Fibroblast of pulmonary artery (primary cell): ENCODE data around the gene PLAC8.
A peak's percentile ranks its signal among the peaks of the same experiment; 100 is the strongest.
"Not testable (repeated sequence)": the region's sequence is repeated elsewhere in the genome, so short reads cannot be mapped to it uniquely, and the experiment has no call there.

Experiments used
- DNase-seq: peaks from one replicate; pipeline ENCODE4 v3.0.0-alpha.2; 2010; ENCODE audit warnings: low read depth
- H3K4me3 ChIP-seq: replicated peaks from 2 replicates; pipeline ENCODE4 v1.5.1; 2011; ENCODE audit warnings: low read depth, mild to moderate bottlenecking, control low read depth, low read length, moderate library complexity
- TF ChIP-seq, protein P1 (sequence below): IDR thresholded peaks from 2 replicates; pipeline ENCODE4 v1.5.1; 2011; ENCODE audit warnings: mild to moderate bottlenecking, control low read depth, low read length, inconsistent platforms; ENCODE audit errors: missing control alignments

PLAC8 gene

DNA sequence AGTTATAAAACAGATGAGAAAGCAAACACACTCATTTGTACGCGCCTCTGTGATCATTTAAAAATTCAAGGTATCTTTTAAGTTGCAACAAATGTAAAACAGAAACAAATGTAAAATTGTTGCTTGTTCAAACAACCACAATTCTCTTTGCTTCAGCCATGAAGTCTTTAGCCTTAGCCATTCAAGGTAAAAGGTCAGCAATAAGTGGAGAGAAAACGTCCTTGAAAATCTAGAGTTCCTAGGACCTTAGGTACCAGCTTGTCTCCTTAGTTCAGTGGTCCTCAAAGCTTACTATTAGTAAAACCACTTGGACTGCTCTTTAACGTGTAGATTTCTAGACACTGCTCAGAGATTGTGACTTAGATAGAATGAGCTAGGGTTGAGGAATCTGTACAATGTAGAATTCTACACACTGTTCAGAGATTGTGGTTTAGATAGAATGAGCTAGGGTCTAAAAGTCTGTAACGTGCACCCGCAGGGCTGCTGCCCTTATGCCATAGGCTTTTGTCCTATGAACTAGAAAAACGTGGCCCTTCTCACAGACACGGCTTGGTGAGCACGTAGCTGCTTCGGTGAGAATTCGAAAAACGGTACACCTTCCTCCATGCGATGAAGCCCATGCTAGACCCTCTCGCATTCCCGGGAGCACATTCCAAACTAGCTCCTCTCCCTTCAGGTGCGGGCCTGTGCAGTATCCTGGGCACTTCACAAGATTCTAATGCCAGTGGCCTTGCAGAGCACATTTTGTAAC, 1.7 kb downstream of the PLAC8 start:
- no peak for DNase-seq
- H3K4me3 ChIP-seq = no peak overlapping the region
- TF ChIP-seq, protein P1, sequence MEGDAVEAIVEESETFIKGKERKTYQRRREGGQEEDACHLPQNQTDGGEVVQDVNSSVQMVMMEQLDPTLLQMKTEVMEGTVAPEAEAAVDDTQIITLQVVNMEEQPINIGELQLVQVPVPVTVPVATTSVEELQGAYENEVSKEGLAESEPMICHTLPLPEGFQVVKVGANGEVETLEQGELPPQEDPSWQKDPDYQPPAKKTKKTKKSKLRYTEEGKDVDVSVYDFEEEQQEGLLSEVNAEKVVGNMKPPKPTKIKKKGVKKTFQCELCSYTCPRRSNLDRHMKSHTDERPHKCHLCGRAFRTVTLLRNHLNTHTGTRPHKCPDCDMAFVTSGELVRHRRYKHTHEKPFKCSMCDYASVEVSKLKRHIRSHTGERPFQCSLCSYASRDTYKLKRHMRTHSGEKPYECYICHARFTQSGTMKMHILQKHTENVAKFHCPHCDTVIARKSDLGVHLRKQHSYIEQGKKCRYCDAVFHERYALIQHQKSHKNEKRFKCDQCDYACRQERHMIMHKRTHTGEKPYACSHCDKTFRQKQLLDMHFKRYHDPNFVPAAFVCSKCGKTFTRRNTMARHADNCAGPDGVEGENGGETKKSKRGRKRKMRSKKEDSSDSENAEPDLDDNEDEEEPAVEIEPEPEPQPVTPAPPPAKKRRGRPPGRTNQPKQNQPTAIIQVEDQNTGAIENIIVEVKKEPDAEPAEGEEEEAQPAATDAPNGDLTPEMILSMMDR = no peak

DNA sequence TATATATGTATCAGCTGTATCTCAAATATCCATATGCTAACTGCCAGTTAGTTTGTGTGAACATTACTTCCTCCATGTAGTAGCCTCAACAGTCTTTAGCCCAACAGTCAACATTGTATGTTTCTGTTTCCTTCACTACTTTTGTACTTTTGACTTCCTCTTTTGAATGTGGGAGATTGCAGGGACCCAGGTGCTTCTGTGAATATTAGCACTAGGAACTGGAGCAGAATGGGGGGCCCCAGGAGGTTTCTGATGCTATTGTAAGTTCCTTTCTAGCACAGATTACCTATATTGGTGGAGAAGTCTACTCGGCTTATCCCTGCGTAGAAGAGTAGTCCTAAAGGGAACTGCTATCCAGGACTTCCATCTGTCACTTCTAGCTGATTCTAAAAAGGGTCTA, 2.3 kb downstream of the PLAC8 start:
- no peak overlapping the region for H3K4me3 ChIP-seq
- no peak for DNase-seq
- TF ChIP-seq, protein P1 = no peak

DNA sequence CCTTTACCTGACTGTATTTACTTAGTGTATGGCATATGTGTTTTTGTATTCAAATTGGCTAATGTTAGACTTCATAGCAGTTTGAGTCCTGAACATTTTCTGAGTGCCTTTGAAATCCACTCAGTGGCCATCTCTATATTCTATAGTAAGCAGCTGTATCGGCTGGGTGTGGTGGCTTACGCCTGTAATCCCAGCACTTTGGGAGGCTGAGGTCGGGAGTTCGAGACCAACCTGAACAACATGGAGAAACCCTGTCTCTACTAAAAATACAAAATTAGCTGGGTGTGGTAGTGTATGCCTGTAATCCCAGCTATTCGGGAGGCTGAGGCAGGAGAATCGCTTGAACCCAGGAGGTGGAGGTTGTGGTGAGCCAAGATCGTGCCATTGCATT, 2.8 kb downstream of the PLAC8 start:
- not testable (repeated sequence) for DNase-seq, H3K4me3 ChIP-seq

DNA sequence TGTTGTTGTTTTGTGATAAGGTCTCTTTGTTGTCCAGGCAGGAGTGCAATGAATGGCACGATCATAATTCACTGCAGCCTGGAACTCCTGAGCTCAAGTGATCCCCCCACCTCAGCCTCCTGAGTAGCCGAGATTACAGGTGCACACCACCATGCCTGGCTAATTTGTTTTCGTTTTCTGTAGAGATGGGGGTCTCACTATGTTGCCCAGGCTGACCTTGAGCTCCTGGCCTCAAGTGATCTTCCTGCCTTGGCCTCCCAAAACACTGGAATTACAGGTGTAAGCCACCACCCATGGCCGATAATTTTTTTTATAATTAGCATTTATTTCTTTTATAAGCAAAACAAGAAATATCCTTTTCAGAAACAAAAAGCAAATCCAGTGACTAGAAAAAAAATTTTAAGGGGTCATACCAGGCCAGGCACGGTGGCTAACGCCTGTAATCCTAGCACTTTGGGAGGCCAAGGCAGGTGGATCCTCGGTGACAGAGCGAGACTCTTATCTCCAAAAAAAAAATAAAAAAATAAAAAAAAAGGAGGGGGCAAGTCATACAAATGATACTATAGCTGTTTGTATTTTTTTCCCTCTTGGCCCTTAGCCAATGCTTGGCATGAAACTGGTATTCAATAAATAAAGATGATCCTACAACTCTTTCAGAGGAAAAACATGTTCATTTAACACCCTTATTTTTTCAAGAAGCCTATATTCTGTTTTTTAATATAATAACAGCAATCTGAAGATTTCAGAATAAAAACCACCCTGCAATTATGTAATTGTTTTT, 3.4 kb downstream of the PLAC8 start:
- no peak for DNase-seq
- H3K4me3 ChIP-seq = no peak overlapping the region
- TF ChIP-seq, protein P1 = no peak

DNA sequence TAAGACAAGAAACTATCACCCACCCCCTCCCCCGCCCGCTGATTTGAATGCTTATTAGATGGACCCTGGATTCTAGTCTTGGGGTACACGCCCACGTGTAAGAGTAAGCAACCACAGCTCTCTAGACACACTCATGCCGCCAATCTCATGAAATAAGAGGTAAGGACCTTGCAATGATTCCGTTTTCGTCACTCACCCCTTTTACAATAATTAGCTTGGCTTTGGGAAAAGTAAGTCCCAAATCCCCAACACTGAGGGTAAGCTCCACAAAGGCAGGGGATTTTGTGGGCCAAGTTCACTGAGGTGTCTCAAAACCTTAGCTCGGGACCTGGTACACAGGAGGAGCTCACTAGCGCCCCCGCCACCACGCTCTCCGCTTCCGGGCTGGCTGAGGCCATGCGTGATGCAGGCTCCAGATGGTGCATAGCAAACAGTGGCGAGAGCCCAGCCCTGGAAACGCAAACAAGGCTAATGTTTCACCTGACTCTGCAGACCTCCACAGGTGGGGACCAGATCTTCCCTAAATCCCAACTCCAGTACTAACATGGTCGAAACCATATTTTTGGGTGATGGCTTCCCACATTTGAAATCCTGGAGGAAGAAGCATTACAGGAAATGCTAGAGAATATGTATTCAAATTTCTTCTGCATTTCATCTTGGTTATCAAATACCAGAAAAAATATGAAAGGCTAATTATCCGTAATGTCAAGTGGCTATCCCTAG, 4.1 kb downstream of the PLAC8 start:
- peak overlapping the region; percentile 61 for H3K4me3 ChIP-seq
- TF ChIP-seq, protein P1 = peak; percentile 72
- peak; percentile 73 for DNase-seq

DNA sequence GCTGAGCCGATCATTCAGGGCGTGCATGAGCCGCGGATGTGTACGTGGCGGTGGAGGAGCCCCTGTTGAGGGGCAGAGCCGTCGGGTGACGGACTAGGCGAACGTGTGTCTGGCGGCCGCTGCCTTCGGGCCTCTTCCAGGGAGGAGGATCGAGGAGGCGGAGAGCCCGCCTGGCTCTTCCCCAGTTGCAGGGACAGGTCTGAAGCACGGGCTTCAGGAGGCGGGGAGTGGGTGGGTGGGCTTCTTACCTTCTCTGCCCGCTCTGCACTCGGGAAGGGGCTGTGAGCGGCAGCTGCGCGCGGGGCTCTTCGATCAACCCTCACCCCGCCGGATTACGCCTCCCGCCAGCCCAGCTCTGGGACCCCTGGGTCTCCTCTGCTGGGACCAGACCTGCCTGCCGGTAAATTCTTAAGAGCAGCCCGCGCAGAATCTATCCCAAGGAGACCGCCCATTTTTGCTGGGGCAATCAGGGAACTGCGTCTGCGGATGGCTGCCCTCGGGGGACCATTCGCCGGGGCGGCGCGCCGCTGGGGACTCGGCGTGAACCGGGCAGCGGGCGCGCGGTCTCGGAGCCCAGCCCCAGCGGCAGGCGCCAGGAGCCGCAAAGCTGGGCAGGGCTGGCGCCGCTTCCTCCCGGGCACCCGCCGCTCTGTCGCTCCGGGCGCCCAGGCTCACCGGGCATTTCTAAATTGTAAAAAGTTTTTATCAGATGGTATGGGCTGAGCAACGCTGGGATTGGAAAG, 4.9 kb downstream of the PLAC8 start:
- peak overlapping the region; percentile 61 for H3K4me3 ChIP-seq
- TF ChIP-seq, protein P1 = no peak
- peak; percentile 14 for DNase-seq
